GM18511 (cell line): ENCODE measurements around the gene PIH1D1.
A peak's percentile ranks its signal among the peaks of the same experiment; 100 is the strongest.

ENCODE experiments used
- ATAC-seq: cut with Tn5 transposase; IDR thresholded peaks from one replicate; pipeline ENCODE4 v1.9.1; 2021; ENCODE audit warnings: mild to moderate bottlenecking, moderate library complexity; ENCODE audit not compliant: unreplicated experiment

Gene PIH1D1

DNA sequence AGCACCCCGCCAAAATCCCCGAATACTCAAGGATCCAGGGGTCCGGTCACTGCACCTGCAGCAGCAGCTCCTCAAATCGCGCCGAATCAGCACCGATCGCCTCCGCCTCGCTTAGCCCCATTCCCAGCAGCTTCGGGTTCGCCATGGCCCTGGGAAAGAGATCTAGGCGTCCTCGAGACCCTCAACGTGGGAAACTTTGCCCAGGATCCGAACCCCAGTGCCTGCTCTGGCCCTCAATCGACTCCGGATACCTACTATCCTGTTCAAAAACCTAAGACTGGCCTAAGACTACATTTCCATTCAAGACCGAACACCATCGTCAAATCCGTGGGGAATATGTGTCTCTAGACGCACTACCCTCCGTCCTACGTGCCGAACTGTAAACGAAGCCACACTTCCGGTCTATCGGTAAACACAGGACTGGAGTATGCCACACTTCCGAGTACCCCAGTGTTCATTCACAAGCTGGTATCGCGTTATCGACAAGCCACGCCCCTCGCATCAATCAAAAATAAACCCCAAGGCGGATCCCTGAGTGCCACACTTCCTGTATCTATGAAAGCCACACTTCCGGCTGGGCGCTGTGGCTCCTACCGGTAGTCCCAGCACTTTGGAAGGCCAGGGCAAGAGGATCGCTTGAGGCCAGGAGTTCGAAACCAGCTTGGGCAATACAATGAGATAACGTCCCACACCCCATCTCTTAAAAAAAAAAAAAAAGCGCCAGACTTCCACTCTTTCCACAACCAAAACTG, at the start of gene PIH1D1:
PIH1D1 (minus strand) TSS at position 385 of the 752 bp plus-strand sequence; CDS start at position 145, 240 bp downstream.
- ATAC-seq = peak; percentile 65

DNA sequence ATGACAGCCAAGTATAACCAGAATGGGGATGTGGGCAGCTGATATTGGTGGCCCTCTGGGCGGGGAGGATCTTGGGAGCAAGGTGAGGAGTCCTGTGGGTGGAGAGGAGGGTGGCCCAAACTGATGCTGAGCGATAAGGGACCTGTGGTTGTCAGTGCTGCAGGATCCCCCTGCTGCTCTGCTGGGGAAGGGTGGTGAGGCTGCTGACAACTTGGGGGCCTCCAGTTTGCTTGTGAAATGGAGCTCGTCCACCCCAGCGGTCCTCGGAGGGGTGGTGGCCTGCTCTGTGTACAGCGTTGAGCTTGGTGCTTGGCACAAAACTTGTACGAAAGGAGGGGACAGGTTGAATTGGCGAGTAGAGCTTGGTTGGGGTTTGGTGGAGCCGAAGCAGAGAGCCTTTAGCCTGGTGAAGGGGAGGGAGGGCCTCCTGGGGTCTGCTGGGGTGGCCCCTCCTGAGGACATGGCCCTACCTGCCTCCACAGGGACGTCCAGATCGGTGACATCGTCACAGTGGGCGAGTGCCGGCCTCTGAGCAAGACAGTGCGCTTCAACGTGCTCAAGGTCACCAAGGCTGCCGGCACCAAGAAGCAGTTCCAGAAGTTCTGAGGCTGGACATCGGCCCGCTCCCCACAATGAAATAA, 47.5 kb upstream of the PIH1D1 start:
- no peak for ATAC-seq

DNA sequence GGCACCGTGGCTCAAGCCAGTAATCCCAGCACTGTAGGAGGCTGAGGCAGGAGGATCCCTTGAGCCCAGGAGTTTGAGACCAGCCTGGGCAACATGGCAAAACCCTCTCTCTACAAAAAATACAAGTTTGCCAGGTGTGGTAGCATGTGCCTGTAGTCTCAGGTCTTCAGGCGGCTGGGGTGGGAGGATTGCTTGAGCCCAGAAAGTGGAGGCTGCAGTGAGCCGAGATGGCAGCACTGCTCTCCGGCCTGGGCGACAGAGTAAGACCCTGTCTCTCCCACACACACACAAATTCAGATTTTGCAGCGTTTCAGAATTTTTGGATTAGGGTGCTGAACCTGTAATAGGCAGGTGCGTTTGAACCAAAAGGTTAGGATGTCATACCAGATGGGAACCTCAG, 46.9 kb upstream of the PIH1D1 start:
- ATAC-seq = no peak

DNA sequence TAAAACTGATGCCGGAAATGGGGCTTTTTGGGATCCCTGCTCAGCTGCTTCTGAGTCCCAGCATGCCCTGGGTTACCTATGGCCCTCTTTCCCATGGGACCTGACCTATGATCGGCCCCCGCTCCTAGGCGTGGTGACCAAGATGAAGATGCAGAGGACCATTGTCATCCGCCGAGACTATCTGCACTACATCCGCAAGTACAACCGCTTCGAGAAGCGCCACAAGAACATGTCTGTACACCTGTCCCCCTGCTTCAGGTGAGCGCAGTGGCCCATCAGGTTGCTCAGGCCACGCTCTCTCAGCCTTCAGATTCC, 46.1 kb upstream of the PIH1D1 start:
- ATAC-seq = no peak

DNA sequence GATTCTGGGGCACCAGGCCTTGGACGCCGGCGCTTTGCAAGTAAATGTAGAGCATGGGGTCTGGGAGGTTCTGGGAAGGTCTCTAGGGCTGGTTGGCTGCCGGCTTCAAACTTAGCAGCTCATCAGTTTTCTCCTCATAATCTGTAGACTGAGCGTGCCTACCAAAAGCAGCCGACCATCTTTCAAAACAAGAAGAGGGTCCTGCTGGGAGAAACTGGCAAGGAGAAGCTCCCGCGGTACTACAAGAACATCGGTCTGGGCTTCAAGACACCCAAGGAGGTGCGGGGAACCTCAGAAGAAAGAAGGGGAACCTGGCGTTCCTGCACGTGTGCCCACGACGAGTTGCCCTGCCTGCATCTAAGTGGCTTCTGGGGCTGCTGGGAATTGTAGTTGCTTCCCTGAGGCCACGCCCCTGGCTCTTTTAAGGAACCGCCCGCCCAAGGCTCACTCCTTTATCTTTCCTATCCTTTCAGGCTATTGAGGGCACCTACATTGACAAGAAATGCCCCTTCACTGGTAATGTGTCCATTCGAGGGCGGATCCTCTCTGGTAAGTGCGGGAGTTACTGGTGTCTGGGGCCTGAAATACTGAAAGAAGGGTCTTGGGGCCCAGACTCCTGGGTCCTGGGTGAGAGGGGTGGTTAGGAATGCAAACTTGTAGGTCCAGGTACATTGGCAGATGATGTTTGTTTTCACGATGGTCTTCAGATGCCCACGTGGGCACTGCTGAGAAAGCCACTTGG, 45.6 kb upstream of the PIH1D1 start:
- no peak for ATAC-seq

DNA sequence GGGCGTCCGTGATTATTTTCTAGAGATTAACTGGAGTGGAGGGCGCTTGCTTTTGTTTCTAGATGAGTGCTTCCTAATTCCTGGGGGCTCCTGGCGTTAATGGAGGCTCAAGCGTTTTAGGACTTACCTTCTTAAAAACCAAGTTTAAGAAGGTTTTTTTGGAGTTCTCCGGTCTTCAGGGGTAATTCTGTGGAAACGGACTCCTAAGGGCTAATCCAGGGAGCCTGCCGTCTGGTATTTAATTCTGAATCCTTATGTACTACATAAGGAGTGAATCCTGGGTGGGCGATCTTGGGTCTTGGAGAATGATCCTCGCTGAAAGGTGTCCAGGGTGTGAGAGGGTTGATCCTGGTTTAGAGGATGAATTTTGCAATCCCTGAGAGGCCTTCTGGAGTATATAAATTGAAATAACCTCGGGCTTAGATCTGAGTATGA, 45.0 kb upstream of the PIH1D1 start:
- ATAC-seq = no peak

DNA sequence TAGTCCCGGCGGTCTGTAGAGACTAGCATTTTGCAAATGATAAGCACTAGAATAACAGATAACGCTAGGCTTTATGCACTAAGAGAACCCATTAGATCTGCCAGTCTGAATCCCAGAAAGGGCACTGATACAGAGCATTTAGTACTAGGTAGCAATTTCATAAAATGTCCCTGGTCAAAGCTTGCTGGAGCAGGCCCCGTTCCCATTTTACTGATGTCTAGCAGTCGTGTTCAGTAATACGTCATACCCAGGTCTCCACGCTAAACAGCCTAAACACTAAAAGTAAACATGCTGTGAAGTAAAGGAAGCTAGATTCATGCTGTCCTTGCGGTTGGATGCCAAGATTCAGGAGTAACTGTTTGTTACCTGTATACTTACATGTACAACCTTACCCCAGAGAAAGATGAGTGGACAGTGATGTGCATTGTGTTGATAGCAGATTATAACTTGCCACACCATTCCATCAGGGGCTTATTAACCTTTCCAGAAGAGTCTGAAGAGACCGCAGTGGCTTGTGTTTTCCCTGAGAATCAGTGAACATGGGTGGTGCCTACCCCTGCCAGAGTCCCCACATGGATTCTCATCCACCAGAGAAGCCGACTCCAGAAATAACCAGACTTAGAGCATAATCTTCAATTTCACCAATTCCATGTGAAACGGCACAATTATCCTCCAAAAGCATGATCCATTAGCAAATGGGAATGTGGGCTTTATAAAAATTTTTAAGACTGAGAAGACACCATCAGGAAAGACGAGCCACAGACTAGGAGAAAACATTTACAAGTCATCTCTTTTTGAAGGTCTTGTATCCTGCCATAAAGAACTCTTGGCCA, 41.2 kb upstream of the PIH1D1 start:
- no peak for ATAC-seq

DNA sequence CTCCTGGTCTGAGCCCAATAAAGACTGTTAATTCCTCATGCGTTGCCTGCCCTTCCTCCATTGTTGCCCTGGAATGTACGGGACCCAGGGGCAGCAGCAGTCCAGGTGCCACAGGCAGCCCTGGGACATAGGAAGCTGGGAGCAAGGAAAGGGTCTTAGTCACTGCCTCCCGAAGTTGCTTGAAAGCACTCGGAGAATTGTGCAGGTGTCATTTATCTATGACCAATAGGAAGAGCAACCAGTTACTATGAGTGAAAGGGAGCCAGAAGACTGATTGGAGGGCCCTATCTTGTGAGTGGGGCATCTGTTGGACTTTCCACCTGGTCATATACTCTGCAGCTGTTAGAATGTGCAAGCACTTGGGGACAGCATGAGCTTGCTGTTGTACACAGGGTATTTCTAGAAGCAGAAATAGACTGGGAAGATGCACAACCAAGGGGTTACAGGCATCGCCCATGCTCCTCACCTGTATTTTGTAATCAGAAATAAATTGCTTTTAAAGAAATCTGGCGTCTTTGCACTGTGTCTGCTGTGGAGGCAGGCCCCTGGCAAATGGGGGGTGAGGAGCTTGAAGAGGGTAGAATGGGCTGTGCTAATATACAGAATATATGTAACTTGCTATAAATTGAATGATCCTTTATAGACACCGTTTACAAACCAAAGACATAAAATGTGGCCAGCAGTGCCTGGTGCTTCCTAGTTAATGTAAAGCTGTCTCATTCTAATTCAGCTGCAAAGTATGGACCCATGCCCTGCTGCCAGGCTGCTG, 40.4 kb upstream of the PIH1D1 start:
- no peak for ATAC-seq

DNA sequence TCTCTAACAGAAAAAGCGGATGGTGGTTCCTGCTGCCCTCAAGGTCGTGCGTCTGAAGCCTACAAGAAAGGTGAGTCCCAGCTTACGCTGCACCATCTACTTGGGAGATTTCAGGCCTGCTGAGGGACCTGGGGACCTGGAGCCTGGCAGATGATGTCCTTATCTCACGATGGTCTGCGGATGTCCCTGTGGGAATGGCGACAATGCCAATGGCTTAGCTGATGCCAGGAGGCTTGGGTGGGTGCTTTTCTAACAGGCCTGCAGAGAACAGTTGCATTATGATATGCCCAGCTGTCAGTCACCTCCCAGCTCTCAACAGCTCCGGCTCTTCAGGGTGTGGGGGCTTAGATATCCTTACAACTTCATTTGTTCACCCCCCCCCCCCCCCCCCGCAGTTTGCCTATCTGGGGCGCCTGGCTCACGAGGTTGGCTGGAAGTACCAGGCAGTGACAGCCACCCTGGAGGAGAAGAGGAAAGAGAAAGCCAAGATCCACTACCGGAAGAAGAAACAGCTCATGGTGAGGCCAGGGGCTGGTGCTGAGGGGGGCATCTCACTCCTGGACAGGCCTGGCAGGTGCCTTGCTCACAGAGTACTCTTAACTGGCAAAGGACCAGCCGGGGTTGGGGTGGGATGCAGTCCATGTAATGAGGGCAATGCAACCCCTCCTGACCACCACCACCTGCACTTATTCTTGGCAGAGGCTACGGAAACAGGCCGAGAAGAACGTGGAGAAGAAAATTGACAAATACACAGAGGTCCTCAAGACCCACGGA, 39.6 kb upstream of the PIH1D1 start:
- no peak for ATAC-seq

DNA sequence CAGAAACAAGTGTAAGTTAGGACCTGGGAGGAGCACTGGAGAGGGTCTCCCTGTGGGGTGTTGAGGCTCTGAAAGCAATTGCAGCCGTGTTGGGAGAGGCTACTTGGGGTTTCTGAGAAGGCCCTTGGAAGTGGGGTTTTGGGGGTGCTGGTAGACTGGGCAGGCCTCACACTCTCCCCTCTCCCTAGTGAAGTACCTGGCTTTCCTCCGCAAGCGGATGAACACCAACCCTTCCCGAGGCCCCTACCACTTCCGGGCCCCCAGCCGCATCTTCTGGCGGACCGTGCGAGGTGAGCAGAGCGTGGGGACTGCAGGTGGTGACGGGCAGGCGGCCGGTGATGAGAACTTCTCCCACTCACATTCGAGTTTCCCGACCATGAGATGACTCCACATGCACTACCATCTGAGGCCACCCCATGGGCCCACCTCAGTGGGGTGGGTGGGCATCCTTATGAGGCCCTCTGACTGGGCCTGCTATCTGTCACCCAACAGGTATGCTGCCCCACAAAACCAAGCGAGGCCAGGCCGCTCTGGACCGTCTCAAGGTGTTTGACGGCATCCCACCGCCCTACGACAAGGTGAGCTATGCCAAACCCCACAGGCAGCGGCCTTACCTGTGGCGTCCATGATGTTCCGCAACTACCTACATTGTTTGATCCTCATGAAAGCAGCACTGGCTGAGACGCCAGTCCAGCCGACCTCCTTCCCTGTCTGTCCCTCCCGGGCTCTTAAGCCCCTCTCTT, 38.8 kb upstream of the PIH1D1 start:
- ATAC-seq = no peak

DNA sequence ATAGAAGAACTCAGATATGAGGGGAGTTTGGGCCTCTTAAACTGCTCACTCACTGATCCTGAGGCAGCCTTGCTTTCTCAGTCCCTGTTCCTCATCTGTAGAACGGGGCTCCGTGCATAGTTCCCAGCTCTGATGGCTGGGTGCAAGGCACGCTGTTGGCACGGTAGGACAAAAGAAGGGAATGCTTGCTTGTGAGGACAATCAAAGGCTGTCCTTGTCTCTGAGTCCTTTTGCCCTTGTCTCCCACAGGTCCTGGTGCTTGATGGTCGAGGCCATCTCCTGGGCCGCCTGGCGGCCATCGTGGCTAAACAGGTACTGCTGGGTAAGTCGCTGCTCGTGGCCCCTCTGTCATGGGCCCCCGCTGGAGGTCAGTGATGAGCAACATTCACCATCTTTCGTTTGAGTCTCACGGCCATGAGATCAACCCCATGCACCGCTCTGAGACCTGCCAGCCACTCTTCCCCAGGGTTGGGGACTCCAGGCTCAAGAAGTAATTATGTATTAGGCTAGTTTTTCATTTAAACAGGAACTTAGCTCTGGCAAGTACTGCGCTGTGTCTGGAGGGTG, 38.1 kb upstream of the PIH1D1 start:
- no peak for ATAC-seq

DNA sequence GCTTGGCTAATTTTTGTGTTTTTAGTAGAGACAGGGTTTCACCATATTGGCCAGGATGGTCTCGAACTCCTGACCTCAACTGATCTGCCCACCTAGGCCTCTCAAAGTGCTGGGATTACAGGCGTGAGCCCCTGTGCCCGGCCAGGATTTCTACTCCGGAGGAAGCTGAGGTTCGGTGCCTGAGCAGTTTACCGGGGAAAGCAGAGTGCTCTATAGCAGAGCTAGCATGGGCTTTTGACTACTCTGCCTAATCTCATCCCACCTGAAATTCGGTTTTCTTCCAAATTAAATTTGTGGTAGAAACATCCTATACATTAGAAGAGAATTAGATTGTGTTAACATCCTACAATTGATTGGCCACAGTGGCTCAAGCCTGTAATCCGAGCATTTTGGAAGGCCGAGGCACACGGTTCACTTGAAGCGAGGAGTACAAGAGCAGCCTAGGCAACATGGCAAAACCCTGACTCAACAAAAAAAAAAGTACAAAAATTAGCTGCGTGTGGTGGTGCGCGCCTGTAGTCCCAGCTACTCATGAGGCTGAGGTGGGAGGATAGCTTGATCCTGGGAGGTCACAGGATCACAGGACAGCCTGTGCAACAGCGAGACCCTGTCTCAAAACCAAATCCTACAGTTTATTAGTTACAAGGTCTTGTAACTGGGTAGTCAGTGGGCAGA, 37.4 kb upstream of the PIH1D1 start:
- no peak for ATAC-seq

DNA sequence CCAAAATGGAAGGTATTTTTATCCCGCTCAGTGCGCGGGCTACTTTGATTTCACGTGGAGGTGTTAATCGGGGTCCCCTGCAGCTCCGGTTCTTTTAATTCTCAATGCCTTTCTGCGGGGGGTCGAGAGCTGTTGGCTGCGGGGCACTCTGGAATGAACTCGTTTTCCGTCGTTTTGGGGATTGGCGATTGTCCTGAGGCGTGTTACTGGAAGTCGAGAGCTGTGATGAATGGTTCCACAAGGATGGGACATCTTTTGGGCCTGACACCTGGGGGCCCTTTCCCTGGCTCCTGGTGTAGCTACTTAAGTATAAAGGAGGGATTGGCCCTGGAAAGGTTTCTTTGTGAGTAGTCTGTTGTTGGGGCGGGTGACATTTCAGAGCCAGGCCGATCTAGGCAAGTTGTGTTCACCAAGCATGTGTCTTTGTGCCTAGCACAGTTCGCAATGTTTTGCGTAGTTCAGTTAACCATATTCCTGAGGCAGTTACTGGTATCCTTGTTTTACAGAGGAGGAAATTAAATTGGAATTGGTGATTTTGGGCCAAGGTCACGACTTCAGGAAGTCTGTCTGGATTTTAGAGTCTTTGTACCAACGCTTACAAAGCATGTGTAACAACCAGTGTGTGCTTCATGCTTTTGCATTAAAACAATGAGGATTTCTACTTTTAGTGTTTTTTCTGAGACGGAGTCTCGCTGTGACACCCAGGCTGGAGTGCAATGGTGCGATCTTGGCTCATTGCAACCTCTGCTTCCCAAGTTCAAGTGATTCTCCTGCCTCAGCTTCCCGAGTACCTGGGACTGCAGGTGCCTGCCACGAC, 36.6 kb upstream of the PIH1D1 start:
- no peak for ATAC-seq

DNA sequence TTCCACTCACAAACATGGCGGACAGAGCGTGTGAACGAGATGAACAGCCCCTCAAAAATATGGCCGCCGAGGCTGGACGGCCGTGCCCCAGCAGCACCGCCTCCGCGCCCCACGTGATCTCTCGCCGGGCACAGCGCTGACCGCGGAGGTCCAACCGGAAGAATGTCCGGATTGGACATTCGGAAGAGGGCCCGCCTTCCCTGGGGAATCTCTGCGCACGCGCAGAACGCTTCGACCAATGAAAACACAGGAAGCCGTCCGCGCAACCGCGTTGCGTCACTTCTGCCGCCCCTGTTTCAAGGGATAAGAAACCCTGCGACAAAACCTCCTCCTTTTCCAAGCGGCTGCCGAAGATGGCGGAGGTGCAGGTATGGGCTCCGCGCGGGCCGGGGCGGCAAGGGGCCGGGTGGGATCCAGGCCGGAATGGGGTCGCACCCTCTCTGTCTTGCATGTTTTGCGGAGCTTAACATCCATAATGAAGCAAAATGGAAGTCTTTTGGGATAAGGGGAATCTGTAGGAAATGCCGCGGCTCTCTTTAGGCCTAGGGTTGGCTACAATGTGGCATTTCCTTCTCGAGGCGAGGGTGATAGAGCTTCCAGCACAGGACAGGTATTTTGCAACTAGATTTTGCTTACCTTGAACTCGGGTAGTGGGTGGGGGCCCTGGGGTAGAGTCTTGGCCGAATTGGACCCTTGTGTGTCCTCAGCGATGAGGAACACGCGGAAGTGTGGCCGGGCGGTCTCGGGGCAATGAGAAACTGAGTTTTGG, 35.8 kb upstream of the PIH1D1 start, which contains the start of gene RPL13A:
RPL13A (plus strand) TSS at position 332 of the 769 bp plus-strand sequence; CDS start at position 354, 22 bp downstream.
- peak; percentile 91 for ATAC-seq

DNA sequence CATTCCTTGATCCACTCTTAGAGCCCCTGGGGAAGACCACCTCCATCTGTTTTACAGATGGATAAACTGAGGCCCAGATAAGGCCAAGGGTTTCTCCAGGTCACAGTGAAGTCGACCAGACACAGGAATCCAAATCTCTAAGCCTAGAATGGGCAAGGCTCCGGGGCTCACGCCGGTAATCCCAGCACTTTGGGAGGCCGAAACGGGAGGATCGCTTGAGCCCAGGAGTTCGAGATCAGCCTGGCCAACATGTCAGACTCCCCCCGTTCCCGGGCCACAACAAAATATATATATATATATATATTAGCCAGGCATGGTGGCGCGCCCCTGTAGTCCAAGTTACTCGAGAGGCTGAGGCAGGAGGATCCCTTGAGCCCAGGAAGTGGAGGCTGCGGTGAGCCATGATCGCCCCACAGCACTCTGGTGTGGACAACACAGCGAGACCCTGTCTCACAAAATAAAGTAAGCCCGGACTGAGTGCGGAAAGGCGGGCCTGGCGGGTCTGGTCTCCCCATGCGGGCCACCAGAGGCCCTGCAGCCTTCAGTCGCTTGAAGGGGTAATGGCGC, 35.2 kb upstream of the PIH1D1 start:
- ATAC-seq = no peak

DNA sequence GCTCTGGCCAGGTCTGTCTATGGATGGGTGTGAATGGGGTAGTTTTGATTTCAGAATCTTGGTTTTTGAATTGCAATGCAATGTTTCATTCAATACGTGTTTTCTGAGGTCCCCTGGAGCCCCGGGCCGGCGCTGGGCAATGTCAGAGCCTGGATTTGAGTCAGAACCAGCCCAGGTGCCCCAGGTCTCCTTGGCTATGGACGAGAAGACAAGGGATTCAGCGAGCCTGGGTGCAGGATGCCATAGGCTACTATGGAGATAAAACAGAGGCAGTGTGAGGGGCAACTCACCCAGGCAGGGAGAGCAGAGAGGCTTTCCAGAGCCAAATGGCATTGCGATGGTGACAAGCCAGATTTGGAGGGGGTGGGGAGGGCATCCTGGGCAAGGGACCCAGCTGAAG, 34.6 kb upstream of the PIH1D1 start:
- ATAC-seq = no peak
